ENCODE results near the gene RNF135. TPM values are rescaled to one million over a fixed set of nuclear protein-coding genes. Genes with fewer than 3 reads are reported as not detected.
"Not testable (repeated sequence)": the region's sequence is repeated elsewhere in the genome, so short reads cannot be mapped to it uniquely, and the experiment has no call there.

Gene RNF135
- polyA plus RNA-seq, 2 of the 4 experiments (the other 2 are of a cell fraction) = 25.8 to 35.0 TPM

GRCh38 chr17:31009042-31009702 lies 38.3 kb downstream of the RNF135 start:
- CTCF ChIA-PET = interaction anchor here (1.1 to 1.2 kb wide), 2 partner anchors 23 to 200 kb away, joined by 3 read pairs; no protein-coding TSS in a partner anchor
- H3K4me2 ChIP-seq; H3K27ac ChIP-seq; H3K4me1 ChIP-seq; DNase-seq (ENCODE audit: low read depth in 1 of 2, low spot score in 1 of 2); H3K9me3 ChIP-seq; H3K4me3 ChIP-seq; POLR2A ChIA-PET; FAIRE-seq: not testable (repeated sequence)
- peak in 1 of 2 experiments; percentile 72; a peak in 2 of 6 replicates for ATAC-seq
- WGBS (ENCODE audit: missing lambda C conversion rate) = 93% methylated on average over 34 of the region's 34 CpGs

GRCh38 chr17:31010014-31010413 lies 39.2 kb downstream of the RNF135 start:
- H3K4me3 ChIP-seq; FAIRE-seq; DNase-seq (ENCODE audit: low read depth in 1 of 2, low spot score in 1 of 2): not testable (repeated sequence)

GRCh38 chr17:31013844-31014243 lies 43.0 kb downstream of the RNF135 start:
- ATAC-seq = no peak
- no peak for TF ChIP-seq MAFK (IDR thresholded peaks at IDR 0.05; ENCODE audit: partially characterized antibody)
- no peak for TF ChIP-seq EP300 (IDR thresholded peaks at IDR 0.05)
- TF ChIP-seq CHD2 (IDR thresholded peaks at IDR 0.05; ENCODE audit: low read length, partially characterized antibody) = no peak
- TF ChIP-seq GATA3 (IDR thresholded peaks at IDR 0.05; ENCODE audit: borderline replicate concordance) = no peak
- no peak for TF ChIP-seq MYC (IDR thresholded peaks at IDR 0.05; ENCODE audit: borderline replicate concordance, low read length)
- TF ChIP-seq RAD21 (conservative IDR thresholded peaks at IDR 0.05 in 1 of 2, IDR thresholded peaks at IDR 0.05 in 1 of 2) = no peak
- TF ChIP-seq KDM5A (IDR thresholded peaks at IDR 0.05) = no peak
- no peak for TF ChIP-seq RNF2 (IDR thresholded peaks at IDR 0.05; ENCODE audit: borderline replicate concordance, low read depth)
- no peak for TF ChIP-seq POLR2A (IDR thresholded peaks at IDR 0.05; ENCODE audit: low read length)
- TF ChIP-seq MAZ (IDR thresholded peaks at IDR 0.05; ENCODE audit: borderline replicate concordance, low read depth, low read length) = no peak
- no peak for TF ChIP-seq NFE2L2 (conservative IDR thresholded peaks at IDR 0.05; ENCODE audit: low read length)
- no peak for TF ChIP-seq RCOR1 (IDR thresholded peaks at IDR 0.05; ENCODE audit: low read depth, low read length)
- TF ChIP-seq FOSL2 (IDR thresholded peaks at IDR 0.05) = no peak
- TF ChIP-seq FOSL2 (CRISPR knock-in tag; IDR thresholded peaks at IDR 0.05) = no peak
- no peak for TF ChIP-seq EHF (CRISPR knock-in tag; IDR thresholded peaks at IDR 0.05)
- TF ChIP-seq BCL3 (IDR thresholded peaks at IDR 0.05) = no peak
- no peak for TF ChIP-seq HOXA7 (CRISPR knock-in tag; IDR thresholded peaks at IDR 0.05)
- TF ChIP-seq ZNF302 (CRISPR knock-in tag; IDR thresholded peaks at IDR 0.05) = no peak
- no peak for TF ChIP-seq ZSCAN20 (CRISPR knock-in tag; IDR thresholded peaks at IDR 0.05)
- Histone ChIP-seq H3K9me3 (no peaks in the 10 kb centered on the region), H3K4me3 (no peak overlapping the region), H3K4me2 (no peak overlapping the region), H3K4me1 (no peaks in the 10 kb centered on the region), H3K27ac (no peak overlapping the region)
- WGBS (ENCODE audit: missing lambda C conversion rate) = 80% methylated on average over 3 of the region's 3 CpGs
- DNase-seq (ENCODE audit: low read depth in 1 of 2, low spot score in 1 of 2) = no peak
- ChIA-PET POLR2A (no interaction called here), CTCF (interaction anchor here (0.6 to 4.9 kb wide), 8 partner anchors 39 to 267 kb away, joined by 3 to 38 read pairs (median 5); no protein-coding TSS in a partner anchor)
- no peak for FAIRE-seq

More at GRCh38 chr17:31010014-31010413, 39.2 kb downstream of the RNF135 start:
- 93% methylated on average over 3 of the region's 3 CpGs for whole genome bisulfite sequencing (ENCODE audit: missing lambda C conversion rate)
- CTCF ChIA-PET, H3K4me2 ChIP-seq, ATAC-seq, H3K4me1 ChIP-seq, POLR2A ChIA-PET, H3K27ac ChIP-seq, H3K9me3 ChIP-seq: not testable (repeated sequence)

GRCh38 chr17:31015639-31016038 lies 44.8 kb downstream of the RNF135 start:
- 71% methylated on average over 5 of the region's 5 CpGs for WGBS (ENCODE audit: missing lambda C conversion rate)
- H3K9me3 ChIP-seq = no peaks in the 10 kb centered on the region
- FAIRE-seq (no peak), ATAC-seq (peak in 1 of 2 experiments; percentile 52; a peak in 3 of 6 replicates), DNase-seq (ENCODE audit: low read depth in 1 of 2, low spot score in 1 of 2) (no peak)
- H3K4me1 ChIP-seq = no peaks in the 10 kb centered on the region
- CTCF ChIA-PET = interaction anchor here (0.6 to 4.9 kb wide), 8 partner anchors 70 to 510 kb away, joined by 3 to 38 read pairs (median 4); no protein-coding TSS in a partner anchor
- no peak overlapping the region for H3K4me2 ChIP-seq
- H3K27ac ChIP-seq = no peak overlapping the region
- H3K4me3 ChIP-seq = no peak overlapping the region
- TF ChIP-seq SMC3 (IDR thresholded peaks at IDR 0.05) = 0 out of 3 replicates have a peak, but pooled peaks have one; percentile 29
- TF ChIP-seq RAD21 (conservative IDR thresholded peaks at IDR 0.05 in 1 of 2, IDR thresholded peaks at IDR 0.05 in 1 of 2) = peak; percentile 42 to 48; a peak in 4 of 5 replicates
- no peak for TF ChIP-seq CHD4 (IDR thresholded peaks at IDR 0.05; ENCODE audit: borderline replicate concordance)
- POLR2A ChIA-PET = interaction anchor here (1.2 kb wide), 1 partner anchor 79 kb away, joined by 3 read pairs; no protein-coding TSS in a partner anchor

Measured in A549 (cell line).